Measurements from ENCODE around the gene CLASP2. TPM values are rescaled to one million over a fixed set of nuclear protein-coding genes. Genes with fewer than 3 reads are reported as not detected.
"Not testable (repeated sequence)": the region's sequence is repeated elsewhere in the genome, so short reads cannot be mapped to it uniquely, and the experiment has no call there.

The CLASP2 gene
- polyA plus RNA-seq (ENCODE audit: insufficient read length in 4 of 4) = 10 to 100 TPM; 44.6 to 65.9 (median 53.2) TPM

DNA sequence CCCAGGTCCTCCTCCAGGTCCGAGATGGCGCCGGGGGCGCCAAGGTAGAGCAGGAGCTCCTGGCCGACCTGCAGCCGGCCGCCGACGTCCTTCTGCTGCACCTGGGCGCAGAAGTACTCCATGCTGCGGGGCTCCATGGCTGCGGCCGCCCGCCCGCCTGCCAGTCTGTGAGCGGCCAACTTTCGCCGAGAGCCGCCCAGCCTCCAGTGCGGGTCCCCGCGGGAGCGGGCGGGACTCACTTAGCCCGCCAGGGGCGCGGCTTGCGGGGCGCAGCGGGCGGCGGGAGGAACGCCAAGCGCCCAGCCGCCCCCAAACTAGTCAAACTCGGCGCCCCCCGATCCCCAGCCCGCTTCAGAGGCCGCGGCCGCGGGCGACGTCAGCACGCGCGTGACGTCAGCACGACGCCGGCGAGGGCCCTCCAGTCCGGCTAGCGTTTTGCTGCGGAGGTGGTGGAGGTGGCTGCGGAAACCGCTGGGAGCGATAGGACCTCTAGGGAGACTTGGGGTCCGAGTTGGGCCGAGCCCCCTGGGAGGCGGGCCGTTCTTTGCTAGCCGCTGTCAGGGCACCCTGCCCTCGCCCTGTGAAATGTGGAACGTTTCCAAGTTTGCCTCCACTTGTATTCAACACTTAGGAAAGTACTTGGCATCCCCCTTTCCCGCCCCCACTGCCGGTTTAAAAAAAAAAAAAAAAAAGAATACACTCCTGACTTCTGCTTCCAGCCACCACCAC is at the start of gene CLASP2:
TSS of gene CLASP2 (minus strand) at position 389 of the 729 bp plus-strand sequence. CDS start at position 137, 252 bp downstream.
- DNase-seq (ENCODE audit: low read depth in 4 of 4, low spot score in 2 of 4) = peak; percentile 80 to 85 (median 83)

DNA sequence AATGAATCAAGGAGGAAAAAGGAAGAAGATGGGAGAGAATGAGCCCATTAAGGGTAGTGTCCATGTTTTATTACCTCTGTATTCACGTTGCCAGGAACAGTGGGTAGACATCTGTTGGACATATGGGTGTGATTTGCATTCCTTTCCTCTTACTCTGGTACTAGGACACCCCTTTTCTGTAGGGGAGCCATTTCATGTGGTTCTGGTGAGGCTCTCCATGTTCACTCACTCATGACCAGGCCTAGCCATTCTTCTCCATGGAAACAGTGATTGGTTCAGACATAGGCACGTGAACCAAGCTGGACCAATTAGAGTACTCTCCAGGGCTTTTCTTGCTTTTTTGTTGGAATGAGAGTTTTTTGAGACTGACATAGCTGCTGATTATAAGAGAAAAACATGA is 40.8 kb upstream of the CLASP2 start:
- DNase-seq (ENCODE audit: low read depth in 4 of 4, low spot score in 2 of 4) = no peak

DNA sequence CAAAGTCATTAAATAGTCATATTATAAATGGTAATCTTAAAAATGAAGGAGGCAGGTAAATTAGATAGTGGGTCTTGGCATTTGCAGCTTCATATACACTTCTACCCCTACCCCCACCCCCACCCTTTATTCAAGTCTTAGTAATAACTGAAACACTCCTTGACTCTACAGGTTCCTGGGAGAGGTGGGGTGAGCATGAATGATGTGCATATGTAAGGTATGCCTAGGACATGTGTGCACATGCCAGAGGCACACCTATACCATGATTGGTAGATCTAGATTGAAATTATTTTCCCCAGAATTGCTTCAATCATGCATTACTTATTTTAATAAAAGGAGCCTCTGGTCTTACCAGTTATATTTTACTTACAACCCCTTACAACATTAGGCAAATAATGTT is 40.2 kb upstream of the CLASP2 start:
- no peak for DNase-seq (ENCODE audit: low read depth in 4 of 4, low spot score in 2 of 4)

DNA sequence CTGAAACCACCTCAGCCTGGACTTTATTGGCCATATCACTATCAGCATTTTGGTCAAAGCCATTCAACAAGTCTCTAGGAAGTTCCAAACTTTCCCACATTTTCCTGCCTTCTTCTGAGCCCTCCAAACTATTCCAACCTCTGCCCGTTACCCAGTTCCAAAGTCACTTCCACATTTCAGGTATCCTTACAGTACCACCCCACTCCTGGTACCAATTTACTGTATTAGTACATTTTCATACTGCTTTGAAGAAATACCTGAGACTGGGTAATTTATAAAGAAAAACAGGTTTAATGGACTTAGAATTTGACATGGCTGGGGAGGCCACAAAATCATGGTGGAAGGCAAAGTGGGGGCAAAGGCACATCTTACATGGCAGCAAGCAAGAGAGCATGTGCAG is 36.3 kb upstream of the CLASP2 start:
- DNase-seq (ENCODE audit: low read depth in 4 of 4, low spot score in 2 of 4) = not testable (repeated sequence)

DNA sequence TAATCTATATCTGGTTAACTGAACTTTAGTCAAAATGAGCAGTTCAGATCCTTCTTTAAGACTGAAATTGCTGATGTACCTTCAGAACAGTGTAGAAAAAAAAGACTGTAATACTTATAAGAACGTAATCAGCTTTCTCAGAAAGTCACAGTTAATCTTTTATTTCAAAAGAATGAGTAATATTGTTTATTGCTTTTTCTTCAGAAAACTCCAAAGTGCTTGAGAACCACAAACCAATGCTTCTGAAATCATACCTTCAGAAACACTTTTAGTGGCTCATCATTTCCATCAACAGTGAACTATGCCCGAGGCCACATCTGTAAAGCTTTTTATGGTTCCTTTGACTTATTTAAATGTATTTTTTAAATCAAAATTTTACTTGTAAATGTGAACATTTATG is 33.3 kb upstream of the CLASP2 start:
- no peak for DNase-seq (ENCODE audit: low read depth in 4 of 4, low spot score in 2 of 4)

DNA sequence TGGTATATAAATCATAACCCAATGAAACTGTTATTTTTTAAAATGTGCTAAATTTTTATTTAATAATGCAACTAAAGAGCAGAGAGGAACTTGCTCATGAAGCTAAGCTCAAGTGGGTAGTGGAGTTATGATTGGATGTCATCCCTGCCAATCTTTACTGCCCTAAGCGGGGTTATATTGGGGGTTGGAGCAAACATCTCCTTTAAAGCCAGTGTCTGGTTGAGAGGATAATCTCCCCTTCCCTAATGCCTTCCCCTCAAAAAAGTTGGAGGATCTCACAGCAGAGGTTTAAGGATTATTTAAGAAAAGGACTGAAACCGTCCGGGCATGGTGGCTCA is 32.1 kb upstream of the CLASP2 start:
- DNase-seq (ENCODE audit: low read depth in 4 of 4, low spot score in 2 of 4) = no peak

DNA sequence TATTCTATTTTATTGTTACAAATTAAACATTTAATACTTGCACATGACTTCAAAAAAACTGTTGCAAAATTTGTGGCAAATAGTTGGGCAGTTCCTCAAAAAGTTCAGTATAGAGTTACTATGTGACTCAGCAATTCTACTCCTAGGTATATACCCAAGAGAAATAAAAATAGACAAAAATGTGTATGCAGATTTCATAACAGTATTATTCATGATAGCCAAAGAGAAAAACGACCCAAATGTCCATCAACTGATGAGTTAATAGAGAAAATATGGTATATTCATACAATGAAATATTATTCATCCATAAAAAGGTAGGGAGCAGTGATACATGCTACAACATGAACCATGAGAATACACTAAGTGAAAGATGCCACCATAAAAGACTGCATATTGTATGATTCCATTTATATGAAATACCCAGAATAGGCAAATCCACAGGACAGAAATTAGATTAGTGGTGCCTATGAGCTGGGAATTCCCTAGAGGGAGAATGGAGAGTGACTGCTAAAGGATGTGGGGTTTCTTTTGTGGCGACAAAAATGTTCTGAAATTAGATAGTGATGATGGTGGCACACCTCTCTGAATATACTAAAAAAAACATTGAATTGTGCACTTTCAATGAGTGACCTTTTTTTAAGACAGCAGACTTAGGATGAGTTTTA is 31.6 kb upstream of the CLASP2 start:
- no peak for DNase-seq (ENCODE audit: low read depth in 4 of 4, low spot score in 2 of 4)

DNA sequence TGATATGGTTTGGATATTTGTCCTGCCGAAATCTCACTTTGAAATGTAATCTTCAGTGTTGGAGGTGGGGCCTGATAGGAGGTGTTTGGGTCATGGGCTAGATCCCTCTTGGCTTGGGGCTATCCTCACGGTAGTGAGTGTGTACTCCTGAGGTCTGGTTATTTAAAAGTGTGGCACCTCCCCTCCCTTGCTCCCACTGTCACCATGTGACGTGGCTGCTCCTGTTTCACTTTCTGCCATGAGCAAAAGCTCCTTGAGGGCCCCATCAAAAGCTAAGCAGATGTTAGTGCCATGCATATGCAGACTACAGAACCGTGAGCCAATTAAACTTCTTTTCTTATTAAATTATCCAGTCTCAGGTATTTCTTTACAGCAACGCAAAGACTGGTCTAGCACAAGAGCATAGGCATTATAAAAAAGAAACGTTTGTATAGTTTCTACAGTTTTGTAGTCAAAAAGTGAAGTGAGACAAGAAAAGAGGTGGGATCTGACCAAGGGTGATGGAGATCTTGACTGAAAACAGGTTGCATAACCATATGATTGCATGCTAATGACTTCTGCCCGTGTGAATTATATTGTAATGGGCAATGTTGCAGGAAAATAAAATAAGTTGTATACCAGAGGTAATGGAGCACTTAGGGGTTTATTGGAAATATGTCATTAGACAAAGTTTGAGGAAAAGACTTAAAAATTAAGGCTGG is 28.5 kb upstream of the CLASP2 start:
- no peak for DNase-seq (ENCODE audit: low read depth in 4 of 4, low spot score in 2 of 4)

DNA sequence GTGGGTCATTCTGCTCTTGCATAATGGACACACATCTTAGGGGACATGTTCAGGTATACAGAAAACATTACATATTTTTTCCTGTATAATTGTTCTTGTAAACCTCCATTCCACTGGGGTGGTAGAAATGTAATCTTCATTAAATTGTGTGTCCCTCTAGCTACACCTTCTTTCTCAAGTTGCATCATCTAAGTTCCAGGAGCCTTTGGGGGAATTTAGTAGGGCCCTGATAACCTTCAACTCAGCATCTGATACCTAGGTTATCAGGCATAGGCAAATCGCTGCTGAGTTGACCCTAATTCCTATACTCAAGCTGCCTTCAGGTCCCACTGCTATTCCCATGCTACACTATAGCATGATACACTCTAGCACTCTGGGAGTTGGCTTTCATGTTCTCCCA is 19.1 kb upstream of the CLASP2 start:
- DNase-seq (ENCODE audit: low read depth in 4 of 4, low spot score in 2 of 4) = no peak

DNA sequence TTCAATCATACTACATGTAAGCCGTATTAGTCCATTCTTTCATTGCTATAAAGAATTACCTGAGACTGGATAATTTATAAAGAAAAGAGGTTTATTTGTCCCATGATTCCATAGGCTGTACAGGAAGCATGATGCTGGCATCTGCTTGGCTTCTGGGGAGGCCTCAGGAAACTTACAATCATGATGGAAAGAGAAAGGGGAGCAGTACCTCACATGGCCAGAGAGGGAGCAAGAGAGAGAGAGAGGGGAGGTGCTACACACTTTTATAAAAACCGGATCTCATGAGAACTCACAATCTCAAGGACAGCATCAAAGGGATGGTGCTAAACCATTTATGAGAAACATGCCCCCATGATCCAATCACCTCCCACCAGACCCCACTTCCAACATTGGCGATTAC is 14.3 kb upstream of the CLASP2 start:
- no peak for DNase-seq (ENCODE audit: low read depth in 4 of 4, low spot score in 2 of 4)

DNA sequence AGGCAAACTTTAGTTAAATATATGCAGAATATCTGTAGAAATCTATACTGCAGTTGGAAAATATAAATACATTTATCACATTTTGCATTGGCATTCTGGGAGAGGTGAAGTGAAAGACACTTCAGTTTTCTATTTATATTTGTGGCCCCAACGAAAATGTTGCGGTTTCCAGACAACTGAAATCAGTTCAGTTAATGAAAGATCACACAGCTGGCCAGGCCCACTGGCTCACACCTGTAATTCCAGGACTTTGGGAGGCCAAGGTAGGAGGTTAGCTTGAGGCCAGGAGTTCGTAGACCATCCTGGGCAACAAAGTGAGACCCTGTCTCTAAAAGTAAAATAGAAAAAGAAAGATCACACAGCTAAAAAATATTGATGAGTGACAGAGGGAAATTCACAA is 11.9 kb upstream of the CLASP2 start:
- DNase-seq (ENCODE audit: low read depth in 4 of 4, low spot score in 2 of 4) = no peak

DNA sequence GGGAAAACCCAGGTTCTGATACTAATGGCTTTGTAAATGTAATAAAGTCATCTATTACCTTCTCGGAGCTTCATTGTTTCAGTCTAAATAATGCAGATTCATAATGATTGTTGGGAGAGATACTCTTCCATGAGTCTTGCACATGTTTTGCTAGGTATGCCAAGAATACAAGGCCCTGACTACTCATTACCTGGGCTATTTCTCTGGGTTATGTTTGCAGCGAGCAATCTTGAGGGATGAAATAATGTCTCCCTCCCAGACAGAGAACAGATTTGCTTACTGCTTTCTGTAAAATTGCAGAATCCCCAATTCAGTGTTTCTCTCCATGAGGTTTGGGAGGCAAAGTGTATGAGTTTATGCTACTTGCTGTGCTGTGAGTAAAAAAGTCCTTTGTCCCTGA is 6.2 kb upstream of the CLASP2 start:
- no peak for DNase-seq (ENCODE audit: low read depth in 4 of 4, low spot score in 2 of 4)

DNA sequence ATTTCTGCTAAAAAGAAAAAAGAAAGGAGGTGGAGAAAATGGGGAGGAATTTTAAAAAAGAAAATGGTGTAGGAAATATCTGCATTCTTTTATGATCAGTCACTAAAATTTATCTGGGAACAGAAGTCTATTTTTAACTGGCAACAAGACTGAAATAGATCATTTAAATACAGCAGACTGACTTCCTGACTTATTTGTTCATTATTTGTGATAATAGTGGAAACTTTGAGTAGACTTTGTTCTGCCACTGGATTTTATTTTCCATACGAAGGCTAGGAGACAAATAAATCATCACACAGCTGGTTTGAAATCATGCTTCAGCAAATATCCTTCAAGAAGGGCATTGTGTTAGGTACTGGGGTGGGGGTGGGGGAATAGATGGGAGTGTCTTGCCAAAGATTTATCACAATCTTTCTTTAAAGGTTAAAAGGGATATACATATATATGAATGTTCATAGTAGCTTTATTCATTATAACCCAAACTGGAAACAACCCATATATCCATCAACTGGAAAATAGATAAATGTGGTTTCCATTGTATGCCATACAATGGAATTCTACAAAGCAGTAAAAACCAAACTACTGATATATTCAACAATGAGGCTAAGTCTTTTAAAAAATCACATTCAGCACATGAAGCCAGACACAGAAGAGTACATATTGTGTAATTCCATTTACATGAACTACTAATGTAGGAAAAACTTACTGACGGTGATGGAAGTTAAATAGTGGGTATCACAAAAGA is 4.7 kb upstream of the CLASP2 start:
- DNase-seq (ENCODE audit: low read depth in 4 of 4, low spot score in 2 of 4) = no peak

DNA sequence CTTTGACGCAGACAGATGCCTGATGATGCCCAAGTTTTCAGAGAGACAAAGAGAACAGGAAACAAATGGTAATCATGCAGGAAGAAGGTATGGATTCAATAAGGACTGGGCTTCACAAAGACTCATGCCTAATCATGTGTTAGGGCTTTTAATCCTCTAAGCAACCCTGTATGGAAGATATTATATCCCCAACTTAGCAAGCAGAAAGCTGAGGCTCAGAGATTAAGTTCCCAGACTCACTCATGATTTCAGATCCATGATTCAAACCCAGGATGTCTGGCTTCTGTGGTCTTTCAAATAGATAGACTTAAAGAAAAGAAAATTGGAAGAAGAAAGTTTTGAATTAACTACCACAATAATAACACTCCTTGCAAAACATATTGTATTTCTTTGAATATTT is 4.1 kb upstream of the CLASP2 start:
- DNase-seq (ENCODE audit: low read depth in 4 of 4, low spot score in 2 of 4) = no peak

DNA sequence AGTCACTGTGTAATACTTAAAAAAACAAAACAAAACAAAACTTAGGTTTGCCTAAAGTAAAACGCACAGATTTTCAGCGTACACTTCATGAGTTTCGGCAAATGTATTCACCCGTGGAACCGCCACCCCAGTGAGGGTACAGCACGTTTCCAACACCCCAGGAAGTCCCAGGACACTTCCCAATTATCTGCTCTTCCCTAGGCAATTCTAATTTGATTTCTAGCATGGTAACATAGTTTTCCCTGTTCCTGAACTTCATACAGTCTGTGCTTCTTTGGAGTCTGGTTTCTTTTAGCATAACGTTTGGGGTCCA is 497 bp upstream of the CLASP2 start:
- peak in 2 of 4 donors; percentile 15 to 18 for DNase-seq (ENCODE audit: low read depth in 4 of 4, low spot score in 2 of 4)

DNA sequence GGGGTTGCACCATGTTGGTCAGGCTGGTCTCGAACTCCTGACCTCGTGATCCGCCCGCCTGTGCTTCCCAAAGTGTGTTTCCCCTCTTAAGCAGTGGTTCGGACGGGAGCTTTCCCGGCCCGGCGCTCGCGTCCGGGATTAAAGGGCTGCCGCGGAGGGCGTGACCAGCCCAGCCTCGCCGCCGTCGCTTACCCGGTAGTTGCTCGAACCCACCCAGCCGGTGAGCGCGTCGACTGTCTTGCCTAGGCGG is 513 bp downstream of the CLASP2 start:
- peak in 2 of 4 donors; percentile 39 to 40 for DNase-seq (ENCODE audit: low read depth in 4 of 4, low spot score in 2 of 4)

DNA sequence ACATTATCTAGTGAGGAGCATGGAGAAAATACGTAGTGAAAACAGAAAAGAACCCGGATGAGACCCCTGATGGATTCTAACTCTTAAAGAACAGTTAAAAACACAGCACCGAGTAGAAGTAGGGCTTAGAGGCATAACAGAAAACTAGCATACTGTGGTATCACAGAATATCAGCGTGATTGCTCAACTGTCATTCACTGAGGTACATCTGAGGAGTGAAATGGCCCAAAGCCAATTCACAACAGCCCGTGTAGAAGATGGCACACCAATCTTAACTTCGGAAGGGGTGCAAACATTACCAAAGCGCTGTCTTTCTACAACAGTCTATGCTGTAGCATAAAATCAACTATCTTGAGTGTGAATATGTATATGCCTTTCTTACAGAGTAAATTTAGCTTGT is 1.8 kb downstream of the CLASP2 start:
- DNase-seq (ENCODE audit: low read depth in 4 of 4, low spot score in 2 of 4) = no peak

DNA sequence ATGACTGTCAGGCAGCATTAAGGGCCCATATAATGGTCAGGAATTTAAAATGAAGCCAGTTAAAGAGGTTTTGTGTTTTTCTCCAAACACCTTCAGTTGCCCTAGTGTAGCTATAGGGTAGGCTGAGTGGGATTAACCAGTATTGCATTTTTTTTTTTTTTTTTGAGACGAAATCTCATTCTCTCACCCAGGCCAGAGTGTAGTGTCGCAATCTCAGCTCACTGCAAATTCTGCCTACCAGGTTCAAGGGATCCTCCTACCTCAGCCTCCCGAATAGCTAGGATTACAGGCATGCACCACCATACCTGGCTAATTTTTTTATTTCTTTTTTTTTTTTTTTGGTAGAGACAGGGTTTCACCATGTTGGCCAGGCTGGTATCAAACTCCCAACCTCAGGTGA is 7.0 kb downstream of the CLASP2 start:
- DNase-seq (ENCODE audit: low read depth in 4 of 4, low spot score in 2 of 4) = no peak

DNA sequence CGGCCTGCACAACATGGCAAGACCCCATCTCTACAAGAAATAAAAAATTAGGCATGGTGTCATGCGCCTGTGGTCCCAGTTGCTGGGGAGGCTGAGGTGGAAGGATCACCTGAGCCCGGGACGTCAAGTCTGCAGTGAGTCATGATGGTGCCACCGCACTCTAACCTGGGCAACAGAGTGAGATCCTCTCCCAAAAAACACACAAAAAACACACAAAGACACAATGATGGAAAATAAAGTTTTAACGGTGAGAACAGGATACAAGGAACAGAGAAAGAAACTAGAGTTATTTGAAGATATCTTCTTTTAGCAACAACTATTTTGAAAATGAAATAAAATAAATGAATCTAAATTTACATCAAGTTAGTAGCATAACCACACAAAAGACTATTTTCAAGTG is 12.0 kb downstream of the CLASP2 start:
- no peak for DNase-seq (ENCODE audit: low read depth in 4 of 4, low spot score in 2 of 4)

DNA sequence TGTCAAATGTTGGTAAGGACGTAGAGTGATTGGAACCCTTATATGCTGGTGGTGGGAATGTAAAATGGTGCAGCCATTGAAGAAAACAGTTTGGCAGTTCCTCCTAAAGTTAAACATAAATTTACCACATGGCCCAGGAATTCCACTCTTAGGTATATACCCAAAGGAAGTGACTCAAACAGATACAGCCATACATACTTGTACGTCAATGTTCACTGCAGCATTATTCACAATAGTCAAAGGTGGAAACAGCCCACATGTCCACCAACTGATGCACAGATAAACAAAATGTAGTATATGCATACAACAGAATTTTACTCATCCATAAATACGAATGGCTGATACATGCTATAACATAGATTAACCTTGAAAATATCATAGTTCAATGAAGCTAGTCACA is 13.2 kb downstream of the CLASP2 start:
- DNase-seq (ENCODE audit: low read depth in 4 of 4, low spot score in 2 of 4) = no peak

DNA sequence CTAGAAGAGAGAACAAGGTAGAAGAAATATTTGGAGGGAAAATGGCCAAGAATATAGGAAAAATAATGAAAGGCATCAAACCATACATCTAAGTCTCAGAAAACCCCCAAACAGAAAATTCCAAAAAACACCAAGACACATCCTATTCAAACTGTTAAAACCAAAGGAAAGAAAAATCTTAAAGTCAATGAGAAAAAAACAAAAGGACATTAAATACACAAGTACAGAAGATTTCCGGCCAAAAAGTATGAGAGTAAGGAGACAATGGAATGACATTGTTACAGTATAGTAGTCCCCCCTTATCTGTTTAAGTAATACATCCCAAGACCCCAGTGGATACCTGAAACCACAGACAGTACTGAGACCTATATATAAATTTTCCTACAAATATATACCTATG is 18.8 kb downstream of the CLASP2 start:
- no peak for DNase-seq (ENCODE audit: low read depth in 4 of 4, low spot score in 2 of 4)

DNA sequence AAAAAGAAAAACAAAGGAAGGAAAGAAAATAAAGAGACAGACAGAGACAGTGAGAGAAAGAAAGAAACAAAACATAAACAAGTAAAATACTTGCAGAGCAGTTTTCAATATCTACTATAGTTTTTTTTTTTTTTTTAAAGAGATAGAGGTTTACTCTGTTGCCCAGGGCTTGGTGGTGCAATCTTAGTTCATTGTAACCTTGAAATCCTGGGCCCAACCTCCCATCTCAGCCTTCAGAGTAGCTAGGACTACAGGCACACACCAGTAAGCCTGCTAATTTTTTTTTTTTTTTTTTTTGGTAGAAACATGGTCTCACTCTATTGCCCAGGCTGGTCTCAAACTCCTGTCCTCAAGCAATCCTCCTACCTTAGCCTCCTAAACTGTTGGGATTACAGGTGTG is 23.1 kb downstream of the CLASP2 start:
- no peak for DNase-seq (ENCODE audit: low read depth in 4 of 4, low spot score in 2 of 4)
